Measurements from ENCODE around the gene CCDC141.

Gene CCDC141

DNA sequence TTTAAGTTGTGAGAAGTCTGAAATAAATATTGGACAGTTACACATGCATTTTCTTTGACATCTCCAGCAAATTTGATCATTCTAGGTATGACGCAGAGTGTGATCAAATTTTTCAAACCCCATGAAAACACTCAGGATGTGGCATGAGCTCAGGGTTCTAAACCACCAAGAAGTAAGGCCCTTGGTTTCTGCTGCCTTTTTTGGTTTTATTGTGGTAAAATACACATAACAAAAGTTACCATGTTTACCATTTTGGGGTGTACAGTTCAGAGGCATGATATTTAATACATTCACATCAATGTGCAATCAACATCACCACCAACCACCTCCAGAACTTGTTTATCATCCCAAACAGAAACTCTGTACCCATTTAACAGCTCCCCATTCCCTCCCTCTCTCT lies 178.4 kb downstream of the CCDC141 start:
- no peak for DNase-seq (ENCODE audit: low read depth in 2 of 2, low spot score in 1 of 2)

GRCh38 chr2:178870703-178871102 lies 179.2 kb downstream of the CCDC141 start:
- DNase-seq (ENCODE audit: low read depth in 2 of 2, low spot score in 1 of 2) = no peak

- no peak for DNase-seq (ENCODE audit: low read depth in 2 of 2, low spot score in 1 of 2)
These were observed 183.9 kb downstream of the CCDC141 start for GRCh38 chr2:178865999-178866398.

- DNase-seq (ENCODE audit: low read depth in 2 of 2, low spot score in 1 of 2) = no peak
These were observed 184.6 kb downstream of the CCDC141 start for GRCh38 chr2:178865146-178865936.

DNA sequence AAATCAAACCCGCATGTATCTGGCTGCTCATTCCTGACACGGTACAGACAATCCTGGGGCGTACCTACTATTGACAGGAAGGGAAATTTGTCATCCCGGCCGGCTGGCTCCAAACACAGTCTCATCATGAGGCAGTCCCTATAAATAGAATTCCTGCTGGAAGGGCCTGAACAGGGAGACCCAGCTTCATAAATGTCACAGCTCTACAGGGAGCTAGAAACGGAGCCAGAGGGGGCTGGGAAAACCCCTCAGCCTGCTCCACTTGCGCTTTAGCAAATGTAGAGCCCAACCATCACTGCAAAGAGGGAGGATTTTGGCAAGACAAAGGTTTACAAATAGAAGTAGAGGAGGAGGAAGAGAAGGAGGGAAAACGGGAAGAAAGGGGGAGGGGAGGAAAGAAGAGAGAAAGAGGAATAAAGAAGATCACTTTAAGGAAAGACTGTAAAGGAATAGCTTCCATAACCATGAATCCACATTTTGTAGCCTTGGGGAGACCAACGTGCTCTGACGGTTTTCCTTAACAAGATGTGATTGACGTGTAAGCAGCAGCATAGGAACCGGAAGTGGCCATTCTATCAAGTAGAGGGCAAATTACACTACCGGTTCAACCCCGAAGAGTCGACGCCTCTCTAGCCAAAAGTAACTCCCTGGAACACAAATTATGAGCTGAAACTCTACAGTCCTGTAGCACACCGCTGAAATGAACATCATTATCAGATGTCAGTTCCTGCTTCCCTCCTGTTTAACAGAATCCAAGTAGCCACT lies 185.9 kb downstream of the CCDC141 start:
- no peak for DNase-seq (ENCODE audit: low read depth in 2 of 2, low spot score in 1 of 2)

DNA sequence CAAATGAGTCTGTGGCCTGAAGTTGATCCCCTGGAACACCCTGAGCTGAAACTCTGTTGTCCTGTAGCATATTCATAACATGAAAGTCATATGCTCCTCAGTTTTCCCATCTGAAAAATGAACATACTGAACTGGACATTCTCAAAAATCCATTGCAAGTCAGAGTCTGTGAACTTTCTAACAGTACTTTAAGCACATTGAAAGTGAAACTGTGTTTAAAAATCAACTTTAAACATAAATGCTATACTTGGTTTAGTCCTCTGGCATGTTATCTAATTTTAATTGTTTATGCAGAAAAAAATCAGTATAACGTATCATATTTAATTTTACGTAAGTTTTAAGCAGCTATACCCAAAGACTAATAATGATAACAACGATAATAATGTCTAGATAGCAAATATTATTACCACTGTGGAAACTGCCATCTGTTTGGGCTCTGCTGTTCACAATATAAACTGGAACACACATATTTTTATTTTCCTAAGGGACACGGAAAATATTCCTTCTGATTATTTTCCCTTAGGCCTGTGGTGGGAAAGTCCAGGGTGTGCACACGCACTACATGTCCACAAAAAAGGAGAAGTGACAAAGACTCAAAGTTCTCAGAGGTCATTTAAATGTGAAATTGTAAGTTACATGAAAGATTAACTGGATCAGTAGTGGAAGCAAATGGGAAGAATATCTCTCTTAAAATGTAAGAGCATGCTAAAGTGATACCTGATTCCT lies 186.6 kb downstream of the CCDC141 start:
- no peak for DNase-seq (ENCODE audit: low read depth in 2 of 2, low spot score in 1 of 2)

DNA sequence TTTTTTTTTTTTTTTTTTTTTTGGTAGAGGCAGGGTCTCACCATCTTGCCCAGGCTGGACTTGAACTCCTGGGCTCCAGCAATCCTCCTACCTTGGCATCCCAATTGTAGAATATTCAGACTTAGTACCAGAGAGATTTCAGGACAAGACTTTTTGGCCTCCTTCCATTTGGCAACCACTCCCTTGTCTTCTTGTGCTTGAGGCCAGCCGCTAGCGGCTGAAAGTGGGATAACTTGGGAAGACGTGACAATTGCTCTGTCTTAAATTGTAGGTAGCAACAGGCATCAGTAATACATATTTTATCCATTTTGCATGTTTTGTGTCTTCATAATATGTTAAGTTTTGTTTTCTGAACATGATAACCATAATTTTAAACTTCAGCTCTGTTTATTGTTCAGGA lies 189.4 kb downstream of the CCDC141 start:
- no peak for DNase-seq (ENCODE audit: low read depth in 2 of 2, low spot score in 1 of 2)

DNA sequence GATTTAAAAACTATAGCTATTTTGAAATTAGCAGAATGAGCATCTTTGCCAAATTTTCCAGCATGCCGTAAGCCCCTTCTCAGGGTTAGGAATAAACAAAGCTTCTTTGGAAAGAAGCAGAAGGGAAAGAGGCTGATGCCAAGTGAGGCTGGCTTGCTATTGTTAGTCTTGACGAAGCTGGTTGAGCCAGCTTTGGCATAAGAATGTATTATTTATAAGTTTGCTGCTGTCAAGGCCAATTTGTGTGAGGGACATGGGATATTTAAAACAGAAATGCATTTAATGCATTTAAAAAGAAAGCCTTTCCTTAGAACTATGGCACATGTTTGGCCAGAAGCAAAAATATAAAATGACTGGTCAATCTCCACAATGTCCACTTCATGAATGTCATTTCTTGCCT lies 190.2 kb downstream of the CCDC141 start:
- DNase-seq (ENCODE audit: low read depth in 2 of 2, low spot score in 1 of 2) = no peak

DNA sequence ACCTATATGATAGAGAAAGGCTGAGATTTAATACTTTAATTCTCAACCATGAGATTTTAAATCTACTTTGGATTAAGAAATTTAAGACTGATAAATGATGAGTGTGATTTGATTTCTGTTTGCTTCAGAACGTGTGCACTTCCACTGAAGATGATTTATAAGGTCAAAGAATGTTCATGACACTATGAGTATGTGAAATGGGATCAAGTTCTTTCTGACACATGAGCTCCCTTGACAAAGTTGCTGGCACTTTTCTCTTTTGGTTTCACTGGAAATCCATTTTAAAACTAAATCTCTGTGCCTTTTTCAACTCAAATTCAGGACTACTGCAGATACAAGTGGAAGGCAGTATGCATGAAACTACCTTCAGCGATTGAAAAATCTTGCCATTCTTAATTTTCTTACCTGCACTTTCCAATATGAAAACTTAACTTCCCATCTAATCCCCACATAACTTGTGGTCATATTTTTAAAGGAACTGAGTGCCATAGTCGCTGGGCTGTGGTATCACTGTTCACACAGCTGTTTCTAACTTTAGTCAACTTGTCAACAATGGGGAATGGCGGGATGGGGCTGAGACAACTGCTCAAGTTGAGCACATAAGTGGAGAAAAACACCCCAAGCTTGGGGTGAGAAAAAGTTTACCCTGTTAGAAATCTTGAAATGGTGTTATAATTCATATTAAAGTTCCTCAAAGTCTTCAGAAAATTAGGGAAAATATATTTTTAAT lies 190.9 kb downstream of the CCDC141 start:
- no peak for DNase-seq (ENCODE audit: low read depth in 2 of 2, low spot score in 1 of 2)

DNA sequence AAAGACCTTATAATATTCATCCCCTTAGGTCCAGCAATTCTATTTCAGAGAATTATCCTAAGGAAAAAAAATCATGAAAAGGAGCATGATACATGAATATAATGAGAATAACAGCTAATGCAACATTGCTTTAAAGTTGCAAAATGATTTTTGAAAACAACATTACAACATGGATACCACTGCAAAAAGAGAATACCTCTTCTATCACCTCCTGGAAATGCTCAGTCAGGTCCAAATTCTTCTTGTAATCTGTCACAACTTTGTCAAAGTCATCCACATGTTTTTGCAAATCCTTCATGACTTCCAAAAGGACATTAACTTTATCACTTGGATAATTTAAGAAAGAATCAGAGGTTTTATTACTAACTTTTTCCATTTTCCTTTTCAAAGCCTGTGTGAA lies 194.8 kb downstream of the CCDC141 start:
- no peak for DNase-seq (ENCODE audit: low read depth in 2 of 2, low spot score in 1 of 2)

DNA sequence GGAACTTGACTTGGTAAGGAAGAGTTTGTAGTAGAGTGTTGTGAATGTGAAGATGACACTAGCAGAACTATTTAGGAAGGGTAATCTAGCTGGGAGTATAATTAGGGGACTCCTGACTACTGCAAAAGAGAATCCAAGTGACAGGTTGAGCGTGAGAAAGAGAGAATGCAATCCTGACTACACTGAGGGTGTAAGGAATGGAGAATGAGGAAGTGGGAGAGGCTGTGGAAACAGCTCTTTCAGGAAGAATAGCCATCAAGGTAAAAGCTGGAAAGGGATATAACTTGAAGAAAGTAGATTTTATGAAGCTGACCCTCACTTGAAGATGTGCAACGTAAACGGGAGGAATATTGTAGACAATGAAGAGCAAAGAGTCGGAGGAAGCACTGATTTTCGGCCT lies 201.6 kb downstream of the CCDC141 start:
- no peak for DNase-seq (ENCODE audit: low read depth in 2 of 2, low spot score in 1 of 2)

- DNase-seq (ENCODE audit: low read depth in 2 of 2, low spot score in 1 of 2) = no peak
These were observed 203.5 kb downstream of the CCDC141 start for GRCh38 chr2:178846458-178846802.

GRCh38 chr2:178845566-178846457 lies 204.1 kb downstream of the CCDC141 start:
- DNase-seq (ENCODE audit: low read depth in 2 of 2, low spot score in 1 of 2) = no peak

DNA sequence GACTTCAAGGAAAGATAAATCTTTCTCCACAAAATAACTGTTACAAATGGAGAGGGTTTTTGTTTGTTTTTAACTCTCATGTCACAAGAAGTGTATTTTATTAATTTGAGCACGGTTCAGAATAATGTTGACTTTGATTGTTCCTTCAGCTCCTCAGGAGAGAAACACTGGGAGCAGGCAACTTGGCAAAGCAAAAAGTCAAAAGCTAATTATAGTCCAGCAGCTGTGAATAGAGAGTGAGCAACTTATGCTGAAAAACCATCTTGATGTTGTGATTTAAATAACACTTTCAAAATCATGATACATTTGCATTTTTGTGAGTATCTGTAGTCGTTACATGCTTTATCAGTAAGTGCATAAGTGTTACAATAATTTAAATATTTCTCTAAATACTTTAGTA lies 205.2 kb downstream of the CCDC141 start:
- no peak for DNase-seq (ENCODE audit: low read depth in 2 of 2, low spot score in 1 of 2)

DNA sequence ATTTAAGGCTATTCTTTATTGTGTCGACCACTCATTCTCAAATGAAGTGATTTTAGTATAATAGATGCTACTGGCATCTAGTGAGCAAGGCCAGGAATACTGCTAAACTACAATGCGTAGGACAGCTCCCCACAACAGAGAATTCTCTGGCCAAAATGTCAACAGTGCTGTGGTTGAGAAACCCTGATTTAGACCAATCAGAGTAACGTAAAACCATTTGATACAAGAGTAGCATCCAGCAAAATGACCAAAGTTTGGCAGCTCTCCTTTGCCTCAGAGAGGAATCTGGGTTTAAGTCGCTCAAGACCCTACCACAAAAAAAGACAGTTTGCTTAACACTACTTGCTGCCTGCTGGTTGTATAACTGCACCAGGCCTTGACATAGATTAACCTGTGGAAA lies 205.7 kb downstream of the CCDC141 start:
- no peak for DNase-seq (ENCODE audit: low read depth in 2 of 2, low spot score in 1 of 2)

DNA sequence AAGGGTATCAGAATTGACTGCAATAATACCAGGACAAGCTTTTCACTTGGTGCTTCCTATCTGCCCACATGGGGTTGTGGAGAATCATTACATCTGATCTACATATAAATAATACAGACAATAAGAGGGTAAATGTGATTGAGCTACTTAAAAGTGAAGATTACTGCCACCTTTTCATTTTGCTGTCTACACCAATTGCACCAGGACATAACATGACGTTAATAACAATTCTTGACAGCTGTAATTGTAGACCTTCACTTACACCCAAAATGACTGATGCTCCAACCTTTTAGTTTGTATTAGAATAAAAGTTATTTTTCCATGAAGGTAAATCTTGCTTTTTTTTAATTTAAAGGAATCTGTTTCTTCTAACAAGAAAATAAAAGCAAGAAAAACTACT lies 206.2 kb downstream of the CCDC141 start:
- DNase-seq (ENCODE audit: low read depth in 2 of 2, low spot score in 1 of 2) = no peak

DNA sequence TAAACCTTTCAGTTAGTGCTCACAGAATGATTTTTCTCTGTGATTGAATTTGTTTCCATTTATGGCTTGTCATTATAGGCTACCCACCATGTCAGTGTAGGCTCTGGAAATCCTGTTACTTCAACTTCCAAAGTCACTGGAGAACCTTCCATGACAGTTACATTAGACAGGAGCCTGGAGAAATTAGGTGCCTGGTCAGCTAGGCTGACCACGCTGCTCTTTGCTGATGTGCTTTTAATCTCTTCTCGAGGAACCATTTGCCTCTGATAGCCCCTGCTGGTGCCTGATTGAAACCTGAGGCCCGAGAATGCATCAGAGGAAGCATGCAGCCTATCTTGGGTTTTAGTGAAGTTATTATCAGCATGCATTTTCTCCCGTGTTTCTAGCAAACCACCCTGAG lies 213.1 kb downstream of the CCDC141 start:
- DNase-seq (ENCODE audit: low read depth in 2 of 2, low spot score in 1 of 2) = no peak

GRCh38 chr2:178834086-178834485 lies 215.9 kb downstream of the CCDC141 start:
- DNase-seq (ENCODE audit: low read depth in 2 of 2, low spot score in 1 of 2) = no peak

DNA sequence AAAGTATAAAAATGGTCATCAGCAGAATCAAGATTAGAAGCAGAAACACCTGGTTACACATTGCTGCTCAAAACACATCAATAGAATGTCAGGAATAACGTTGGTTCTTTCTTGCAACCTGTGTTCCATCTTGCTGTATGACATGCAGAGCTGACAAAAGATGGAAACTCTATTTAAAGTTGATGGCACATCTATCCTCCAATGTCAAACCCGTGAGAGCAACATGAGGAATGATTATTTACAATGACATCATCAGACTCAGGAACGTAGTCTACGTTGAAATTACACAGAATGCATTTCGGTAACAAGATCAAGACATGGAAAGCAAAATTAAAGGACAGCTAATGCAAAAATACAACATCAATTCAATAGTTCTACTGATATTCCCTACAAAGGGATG lies 216.6 kb downstream of the CCDC141 start:
- no peak for DNase-seq (ENCODE audit: low read depth in 2 of 2, low spot score in 1 of 2)

DNA sequence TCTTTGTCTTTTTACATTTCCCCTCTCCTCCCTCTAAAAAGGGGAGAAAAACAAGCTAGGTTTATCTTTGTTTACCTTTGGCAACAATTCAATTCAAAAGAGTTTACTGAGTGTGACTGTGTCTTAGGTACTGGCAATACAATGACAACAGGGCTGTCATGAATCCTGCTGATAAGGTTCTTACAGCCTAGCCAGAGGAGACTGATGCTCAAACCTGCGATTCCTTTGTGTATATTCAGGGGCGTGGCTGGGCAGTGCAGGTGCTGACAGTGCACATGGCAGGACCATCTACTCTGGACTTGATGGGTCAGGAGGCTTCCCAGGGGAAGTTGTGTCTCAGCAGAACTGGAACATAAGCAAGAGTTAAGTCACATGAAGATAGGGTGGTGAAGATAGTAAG lies 219.5 kb downstream of the CCDC141 start:
- no peak for DNase-seq (ENCODE audit: low read depth in 2 of 2, low spot score in 1 of 2)

Data from stimulated activated CD8-positive, alpha-beta memory T cell treated with anti-CD3 and anti-CD28 coated beads, Interleukin-4, amount 100 ng/mL, for 1 hour (primary cell).